ENCODE results near the gene UBP1.
A peak's percentile ranks its signal among the peaks of the same experiment; 100 is the strongest.
"Not testable (repeated sequence)": the region's sequence is repeated elsewhere in the genome, so short reads cannot be mapped to it uniquely, and the experiment has no call there.

UBP1 gene

DNA sequence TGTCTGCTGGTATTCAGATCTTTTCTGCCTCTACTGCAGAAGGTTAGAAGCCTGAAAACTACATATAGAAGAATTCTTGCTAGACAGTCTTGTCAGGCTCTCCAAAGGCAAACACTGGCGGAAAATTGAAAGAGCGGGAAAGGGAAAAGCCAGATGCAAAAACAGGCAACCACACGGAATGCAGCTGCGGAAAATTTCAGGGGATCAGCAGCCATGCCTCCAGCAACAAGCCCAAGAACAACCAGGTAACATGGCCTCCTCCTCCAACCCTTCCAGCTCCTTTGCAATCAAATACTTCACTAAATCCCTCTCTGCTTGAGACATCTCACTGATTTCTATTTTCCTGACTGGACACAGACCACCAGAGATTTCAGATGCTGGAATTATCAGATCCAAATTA is 9.6 kb downstream of the UBP1 start:
- DNase-seq: no peak

GRCh38 chr3:33430061-33430460 is 10.1 kb downstream of the UBP1 start:
- no peak for DNase-seq

DNA sequence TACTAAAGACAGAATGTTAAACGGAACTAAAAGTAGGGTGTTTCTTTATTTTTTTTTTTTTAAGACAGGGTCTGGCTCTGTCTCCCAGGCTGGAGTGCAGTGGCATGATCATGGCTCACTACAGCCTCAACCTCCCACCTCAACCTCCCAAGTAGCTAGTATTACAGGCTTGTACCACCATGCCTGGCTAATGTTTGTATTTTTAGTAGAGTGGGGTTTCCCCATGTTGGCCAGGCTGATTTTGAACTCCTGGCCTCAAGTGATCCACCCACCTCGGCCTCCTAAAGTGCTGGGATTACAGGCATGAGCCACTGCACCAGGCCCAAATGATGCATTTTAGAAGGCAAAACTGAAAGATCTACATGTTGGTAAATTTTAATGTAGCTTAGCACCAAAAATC is 10.9 kb downstream of the UBP1 start:
- not testable (repeated sequence) for DNase-seq

DNA sequence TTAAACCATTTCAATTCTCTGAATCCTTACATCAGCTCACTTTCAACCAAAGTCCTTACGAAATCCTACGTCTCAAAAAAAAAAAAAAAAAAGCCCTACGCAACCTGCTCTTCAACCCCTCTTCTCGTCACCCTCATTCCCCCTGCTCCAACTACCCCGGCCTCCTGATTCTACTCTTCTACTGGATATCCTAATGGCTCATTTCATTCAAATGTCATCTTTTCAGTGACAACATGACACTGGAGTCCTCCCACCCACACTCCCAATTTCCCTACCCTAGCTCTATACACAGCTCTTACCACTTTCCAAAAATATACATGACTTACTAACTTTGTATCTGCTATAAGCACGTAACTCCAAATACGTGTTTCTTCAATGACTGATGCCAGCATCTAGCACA is 11.5 kb downstream of the UBP1 start:
- DNase-seq: no peak

- DNase-seq: no peak
Observed at GRCh38 chr3:33426630-33427317, 13.4 kb downstream of the UBP1 start.

DNA sequence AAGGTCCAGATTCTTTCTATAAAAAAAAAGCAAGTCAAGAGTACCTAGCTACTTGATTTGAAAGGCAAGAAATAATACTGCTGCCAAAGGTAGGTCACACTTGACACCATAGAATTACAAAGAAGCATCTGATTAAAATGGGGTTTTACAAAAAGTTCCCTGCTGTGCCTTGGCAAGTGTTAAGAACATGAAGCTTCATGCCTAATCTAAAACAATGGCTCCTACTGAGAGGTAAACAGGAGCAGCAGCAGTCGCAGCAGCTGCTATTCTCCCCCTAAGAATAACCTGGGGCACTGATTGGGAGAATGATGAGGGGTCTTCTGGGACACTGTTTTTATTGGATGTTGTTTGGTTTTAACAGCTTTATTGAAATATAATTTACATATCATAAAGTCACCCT is 14.1 kb downstream of the UBP1 start:
- DNase-seq: peak in 1 of 14 donors; percentile 79

DNA sequence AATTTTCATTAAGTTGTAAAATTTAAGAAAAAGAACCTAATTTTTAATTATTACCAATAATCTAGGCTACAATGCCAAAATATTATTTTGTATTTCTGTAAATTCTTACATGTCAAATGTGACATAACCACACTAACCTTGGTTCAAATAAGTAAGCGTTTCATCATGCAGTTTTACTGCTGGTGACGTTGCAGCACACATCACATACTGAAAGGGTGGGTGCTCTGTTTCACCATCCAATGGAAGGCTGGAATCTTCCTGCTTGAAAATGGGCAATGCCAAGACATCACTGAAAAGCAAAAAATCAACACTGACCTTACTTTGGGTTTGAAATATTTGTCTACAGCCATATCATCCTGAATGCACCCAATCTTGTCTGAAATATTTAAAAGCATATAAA is 14.8 kb downstream of the UBP1 start:
- peak in 1 of 14 donors; percentile 51 for DNase-seq

DNA sequence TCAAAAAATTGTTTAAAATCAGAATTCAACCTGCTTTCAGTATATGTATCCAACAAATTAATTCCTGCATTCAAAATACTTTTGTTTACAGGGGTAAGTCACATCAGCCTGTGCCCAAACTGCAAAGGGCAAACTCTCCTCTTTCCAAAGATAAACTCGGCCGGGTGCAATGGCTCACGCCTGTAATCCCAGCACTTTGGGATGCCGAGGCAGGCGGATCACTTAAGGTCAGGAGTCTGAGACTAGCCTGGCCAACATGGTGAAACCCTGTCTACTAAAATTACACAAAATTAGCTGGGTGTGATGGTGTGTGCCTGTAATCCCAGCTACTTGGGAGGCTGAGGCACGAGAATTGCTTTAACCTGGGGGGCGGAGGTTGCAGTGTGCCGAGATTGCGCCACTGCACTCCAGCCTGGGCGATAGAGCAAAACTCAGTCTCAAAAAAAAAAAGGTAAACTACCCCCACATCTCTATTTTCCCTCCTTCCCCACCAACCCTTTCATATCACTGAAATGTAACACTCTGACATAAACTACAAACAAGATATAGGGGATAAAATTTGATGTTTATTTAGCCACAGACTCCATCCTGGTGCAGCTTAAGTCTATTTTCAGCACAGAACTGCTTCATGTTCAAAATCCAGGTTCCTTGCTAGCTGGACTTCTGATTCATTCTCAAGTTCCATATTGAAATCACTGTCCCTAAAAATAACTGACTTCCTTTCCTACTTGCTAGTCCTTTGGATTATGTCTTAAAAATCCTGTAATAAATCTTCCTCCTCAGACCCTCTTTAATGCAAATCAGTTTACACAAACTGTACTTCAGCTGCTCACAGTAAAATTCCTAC is 15.4 kb downstream of the UBP1 start:
- peak in 1 of 14 donors; percentile 32 for DNase-seq

DNA sequence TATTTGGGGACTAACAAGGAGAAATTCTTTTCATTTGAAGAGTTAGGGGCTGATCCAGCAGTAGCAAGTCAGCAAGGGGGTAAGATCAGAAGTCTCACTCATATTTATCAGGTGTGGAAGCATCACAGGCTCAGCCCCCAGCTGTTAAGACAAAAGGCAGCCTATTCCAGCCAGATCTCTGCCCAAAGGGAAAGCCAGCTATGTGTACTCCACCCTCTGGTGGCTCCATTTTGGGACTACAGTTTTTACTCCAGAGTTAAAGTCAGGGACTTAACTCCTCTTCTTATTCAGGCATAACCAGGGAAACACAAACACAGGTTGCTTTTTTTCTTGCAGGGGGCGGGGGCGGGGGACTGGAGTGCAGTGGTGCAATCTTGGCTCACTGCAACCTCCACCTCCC is 19.2 kb downstream of the UBP1 start:
- no peak for DNase-seq

- DNase-seq: no peak
Observed at GRCh38 chr3:33419948-33420347, 20.3 kb downstream of the UBP1 start.

DNA sequence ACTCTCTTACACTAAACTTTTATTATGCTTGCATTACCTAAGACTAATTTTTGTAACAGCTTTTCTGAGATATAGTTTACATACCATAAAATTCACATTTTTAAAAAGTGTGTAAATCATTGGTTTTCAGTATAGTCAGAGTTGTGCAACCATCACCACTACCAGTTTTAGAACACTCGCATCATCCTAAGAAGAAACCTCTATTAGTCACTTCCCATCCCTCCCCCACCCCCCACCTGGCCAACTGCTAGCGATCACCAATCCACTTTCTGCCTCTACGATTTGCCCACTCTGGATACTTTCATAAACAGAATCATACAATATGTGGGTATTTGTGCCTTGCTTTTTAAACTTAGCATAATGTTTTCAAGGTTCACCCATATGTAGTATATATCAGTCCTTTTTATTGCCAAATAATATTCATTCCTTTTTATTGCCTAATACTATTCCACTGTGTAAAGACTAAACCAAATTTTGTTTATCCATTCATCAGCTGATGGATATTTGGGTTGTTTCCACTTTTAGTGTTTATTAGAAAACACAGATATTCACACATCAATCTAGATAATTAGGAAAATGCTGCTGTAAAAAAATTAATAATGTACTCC is 23.0 kb downstream of the UBP1 start:
- DNase-seq: no peak

DNA sequence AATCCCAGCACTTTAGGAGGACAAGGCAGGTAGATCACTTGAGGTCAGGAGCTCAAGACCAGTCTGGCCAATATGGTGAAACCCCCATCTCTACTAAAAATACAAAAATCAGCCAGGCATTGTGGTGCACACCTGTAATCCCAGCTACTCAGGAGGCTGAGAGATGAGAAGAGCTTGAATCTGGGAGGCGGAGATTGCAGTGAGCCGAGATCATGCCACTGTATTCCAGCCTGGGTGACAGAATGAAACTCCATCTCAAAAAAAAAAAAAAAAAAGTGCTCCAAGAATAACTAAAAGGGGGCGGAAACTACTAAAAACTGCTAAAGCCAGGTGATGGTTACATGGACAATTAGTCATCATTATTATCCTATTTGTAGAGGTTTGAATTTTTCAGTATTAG is 29.4 kb downstream of the UBP1 start:
- not testable (repeated sequence) for DNase-seq

GRCh38 chr3:33403756-33404155 is 36.4 kb downstream of the UBP1 start:
- DNase-seq: no peak

- DNase-seq: no peak
Observed at GRCh38 chr3:33402936-33403335, 37.3 kb downstream of the UBP1 start.

DNA sequence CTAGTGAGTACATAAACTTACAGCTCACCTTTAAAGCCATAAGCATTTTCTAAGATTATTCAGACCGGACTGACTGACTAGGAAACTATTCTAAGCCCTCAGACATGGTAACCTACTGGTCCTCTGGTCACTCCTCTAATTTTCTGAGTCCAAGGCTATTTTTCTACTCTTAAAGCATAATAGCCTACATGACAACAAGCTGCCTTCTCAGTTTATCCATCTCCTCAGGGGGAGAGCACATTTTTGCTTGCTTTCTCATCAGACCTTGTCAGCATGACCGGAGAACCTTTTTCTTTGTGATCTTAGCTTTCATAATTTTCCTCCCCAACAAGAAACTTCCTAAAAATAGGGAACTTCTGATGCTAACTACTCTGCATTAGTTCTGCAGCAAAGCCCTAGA is 38.4 kb downstream of the UBP1 start:
- DNase-seq: no peak

DNA sequence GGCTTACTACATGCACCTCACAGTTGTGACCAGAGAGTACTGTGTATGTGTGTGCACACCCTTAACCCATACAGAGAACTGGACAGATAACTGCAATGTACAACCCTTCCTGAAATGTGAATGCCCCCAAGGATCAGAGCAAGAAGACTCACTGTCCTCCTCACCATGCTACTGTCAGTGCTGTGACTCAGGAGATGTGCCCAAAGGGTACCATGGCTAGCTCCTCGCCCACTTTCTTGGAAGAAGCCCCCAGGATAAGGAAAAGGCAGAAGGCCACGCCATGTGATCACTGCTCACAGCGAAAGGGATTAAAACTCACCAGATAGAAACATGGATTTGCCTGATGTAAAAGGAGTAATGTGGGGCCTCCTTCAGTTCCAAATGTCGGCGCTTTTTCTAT is 41.8 kb downstream of the UBP1 start:
- peak in 1 of 14 donors; percentile 2 for DNase-seq

- no peak for DNase-seq
Observed at GRCh38 chr3:33395900-33396299, 44.3 kb downstream of the UBP1 start.

DNA sequence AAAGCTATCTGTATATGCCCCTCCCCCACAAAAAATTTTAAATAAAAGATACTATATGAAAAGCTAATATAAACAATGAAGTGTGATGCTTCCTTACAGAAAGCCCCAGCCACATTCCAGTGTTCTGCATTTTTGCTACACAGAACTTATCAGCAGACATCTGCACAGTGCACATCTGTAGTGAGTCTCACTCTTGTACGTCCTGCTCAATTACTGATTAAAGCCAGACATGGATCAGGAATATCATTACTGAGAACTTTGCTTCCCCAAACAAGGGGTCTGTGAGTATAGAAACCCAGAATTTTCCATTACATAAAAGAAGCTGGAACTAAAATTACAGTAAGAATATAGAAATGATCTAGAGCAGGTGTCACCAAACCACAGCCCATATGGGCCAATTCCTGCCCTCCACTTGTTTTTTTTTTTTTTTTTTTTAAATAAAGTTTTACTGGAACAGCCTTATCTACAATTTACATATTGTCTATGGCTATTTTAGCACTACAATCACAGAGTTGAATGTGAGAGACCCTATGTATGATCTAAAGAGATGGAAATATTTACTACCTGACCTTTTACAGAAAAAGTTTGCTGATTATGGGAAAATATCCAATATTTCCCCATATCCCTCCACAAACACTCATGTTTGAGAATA is 45.7 kb downstream of the UBP1 start:
- DNase-seq: no peak

- DNase-seq: no peak
Observed at GRCh38 chr3:33392703-33393125, 47.5 kb downstream of the UBP1 start.

GRCh38 chr3:33392144-33392543 is 48.1 kb downstream of the UBP1 start:
- DNase-seq: no peak

DNA sequence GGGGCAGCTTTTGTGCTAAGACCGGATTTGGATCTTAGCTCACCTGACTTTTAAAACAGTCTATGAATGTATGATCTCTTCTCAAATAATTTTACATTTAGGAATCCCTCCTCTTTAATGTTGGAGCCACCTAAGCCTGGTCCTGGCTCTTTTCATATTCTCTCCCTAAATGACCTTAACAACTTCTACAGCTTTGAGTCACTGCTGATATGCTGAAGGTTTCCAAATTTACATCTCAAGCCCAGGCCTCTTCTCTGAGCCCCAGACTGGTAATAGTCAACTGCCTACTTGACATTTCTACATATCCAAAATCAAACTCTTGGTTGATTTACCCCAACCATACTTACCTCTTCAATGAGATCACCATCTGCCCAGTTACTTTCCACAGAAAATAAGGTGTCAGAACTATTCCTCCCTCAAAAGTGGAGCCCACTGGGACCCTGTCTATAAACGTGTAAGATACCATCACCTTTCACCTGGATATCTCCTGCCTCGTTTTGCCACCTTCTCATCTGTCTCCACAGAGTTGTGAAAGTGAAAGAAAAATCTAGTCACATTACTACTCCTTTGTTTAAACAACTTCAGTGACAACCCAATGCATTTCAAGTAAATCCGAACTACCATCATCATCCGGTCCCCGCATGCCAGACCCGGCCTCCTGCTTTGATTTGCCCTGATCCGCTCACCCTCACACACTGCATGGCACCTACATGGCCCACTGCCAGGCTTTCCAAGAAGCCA is 48.8 kb downstream of the UBP1 start:
- no peak for DNase-seq

GRCh38 chr3:33389908-33390307 is 50.3 kb downstream of the UBP1 start:
- DNase-seq: peak in 1 of 14 donors; percentile 15

All from C1 segment of cervical spinal cord (tissue), 14 donors.